IMR-90 (cell line): ENCODE measurements around the gene HEXIM1. TPM values are rescaled to one million over a fixed set of nuclear protein-coding genes. Genes with fewer than 3 reads are reported as not detected.

ENCODE experiments used
- ATAC-seq: fragments of 200-7000 bp; cut with Tn5 transposase; 2 replicates; pipeline ENCODE4 v1.9.1; 2020; ENCODE audit warnings: low read depth, mild to moderate bottlenecking, moderate library complexity
- BruUV-seq: library from RNA; stranded (reverse); fragments of 400-500 nt; replicated peaks from 2 replicates; lab custom pipeline; 2021; lab: Mats Ljungman, UMichigan
- CTCF ChIA-PET: fragments of 300-600 bp; formaldehyde crosslinking; extraction: SDS; loops from one replicate; lab custom pipeline; 2021; ENCODE audit warnings: antibody characterized with exemption; lab: Yijun Ruan, JAX
- POLR2A ChIA-PET: fragments of 300-600 bp; sonication (Branson Sonifier 250); formaldehyde crosslinking; loops from one replicate; lab custom pipeline; 2022; ENCODE audit warnings: antibody characterized with exemption; ENCODE audit not compliant: unreplicated experiment; lab: Charles Lee
- DNase-seq: peaks from one replicate; pipeline ENCODE4 v3.0.0; 2013
- H2AFZ ChIP-seq: replicated peaks from 2 replicates; pipeline ENCODE3; 2013; ENCODE audit warnings: low read length, mild to moderate bottlenecking; ENCODE audit not compliant: poor library complexity
- H2AK5ac ChIP-seq: 2 replicates; pipeline ENCODE4 v1.6.1; 2013; ENCODE audit warnings: low read depth, low read length, inconsistent platforms
- H2AK9ac ChIP-seq: replicated peaks from 2 replicates; pipeline ENCODE3; 2013; ENCODE audit warnings: mild to moderate bottlenecking, low read depth, low read length, moderate library complexity; ENCODE audit not compliant: poor library complexity
- H2BK120ac ChIP-seq: 2 replicates; pipeline ENCODE4 v1.6.1; 2013; ENCODE audit warnings: low read depth, low read length, inconsistent platforms
- H2BK15ac ChIP-seq: 3 replicates; pipeline ENCODE4 v1.6.1; 2013; ENCODE audit warnings: low read depth, low read length, inconsistent platforms
- H2BK20ac ChIP-seq: 2 replicates; pipeline ENCODE4 v1.6.1; 2013; ENCODE audit warnings: low read depth, mild to moderate bottlenecking, inconsistent platforms, low read length, moderate library complexity
- H2BK5ac ChIP-seq: 2 replicates; pipeline ENCODE4 v1.6.1; 2013; ENCODE audit warnings: mild to moderate bottlenecking, low read depth, low read length, inconsistent platforms; ENCODE audit not compliant: poor library complexity, severe bottlenecking
- H3K14ac ChIP-seq: replicated peaks from 2 replicates; pipeline ENCODE4 v1.6.1; 2013; ENCODE audit warnings: low read depth, low read length, inconsistent platforms
- H3K18ac ChIP-seq: 2 replicates; pipeline ENCODE4 v1.6.1; 2013; ENCODE audit warnings: low read depth, low read length, control low read depth
- H3K23ac ChIP-seq: 2 replicates; pipeline ENCODE4 v1.6.1; 2013; ENCODE audit warnings: low read depth, low read length, inconsistent platforms
- H3K27ac ChIP-seq: 2 replicates; pipeline ENCODE4 v1.5.1; 2013; ENCODE audit warnings: mild to moderate bottlenecking, control low read depth, low read length; ENCODE audit not compliant: insufficient read depth
- H3K27me3 ChIP-seq: 2 replicates; pipeline ENCODE4 v1.6.1; 2013; ENCODE audit warnings: low read length; ENCODE audit not compliant: control insufficient read depth, insufficient read depth
- H3K36me3 ChIP-seq: 2 replicates; pipeline ENCODE4 v1.6.1; 2013; ENCODE audit warnings: low read length, mixed read lengths; ENCODE audit not compliant: control insufficient read depth, insufficient read depth
- H3K4ac ChIP-seq: 2 replicates; pipeline ENCODE4 v1.6.1; 2013; ENCODE audit warnings: low read depth, low read length, inconsistent platforms
- H3K4me1 ChIP-seq: 2 replicates; pipeline ENCODE4 v1.6.1; 2013; ENCODE audit warnings: low read length, mixed read lengths; ENCODE audit not compliant: control insufficient read depth, insufficient read depth
- H3K4me2 ChIP-seq: 2 replicates; pipeline ENCODE4 v1.6.1; 2013; ENCODE audit warnings: low read depth, mild to moderate bottlenecking, control low read depth, low read length, moderate library complexity
- H3K4me3 ChIP-seq: 2 replicates; pipeline ENCODE4 v1.5.1; 2013; ENCODE audit warnings: low read depth, mild to moderate bottlenecking, control low read depth, low read length, moderate library complexity; ENCODE audit not compliant: insufficient read depth
- H3K56ac ChIP-seq: 2 replicates; pipeline ENCODE4 v1.6.1; 2013; ENCODE audit warnings: low read length, inconsistent platforms; ENCODE audit not compliant: insufficient read depth; ENCODE audit errors: extremely low read depth
- H3K79me1 ChIP-seq, 2 experiments: 2 replicates each; pipeline ENCODE4 v1.6.1; 2013; ENCODE audit warnings: low read length in 2 of 2, inconsistent platforms in 1 of 2, low read depth in 1 of 2
- H3K9ac ChIP-seq: 2 replicates; pipeline ENCODE4 v1.6.1; 2013; ENCODE audit warnings: low read depth, low read length, control low read depth
- H3K9me1 ChIP-seq: 2 replicates; pipeline ENCODE4 v1.6.1; 2013; ENCODE audit warnings: low read length, inconsistent platforms; ENCODE audit not compliant: insufficient read depth
- H3K9me3 ChIP-seq: 2 replicates; pipeline ENCODE4 v1.6.1; 2013; ENCODE audit warnings: low read length; ENCODE audit not compliant: control insufficient read depth, insufficient read depth
- H4K20me1 ChIP-seq: 2 replicates; pipeline ENCODE4 v1.6.1; 2013; ENCODE audit warnings: low read length, inconsistent platforms; ENCODE audit not compliant: insufficient read depth
- H4K5ac ChIP-seq: 2 replicates; pipeline ENCODE4 v1.6.1; 2013; ENCODE audit warnings: mild to moderate bottlenecking, low read depth, low read length, control low read depth
- H4K8ac ChIP-seq, 2 experiments: 2 replicates each; pipeline ENCODE4 v1.6.1; 2013; ENCODE audit warnings: low read depth in 2 of 2, low read length in 2 of 2, control low read depth in 1 of 2, inconsistent platforms in 1 of 2
- H4K91ac ChIP-seq: 2 replicates; pipeline ENCODE4 v1.6.1; 2013; ENCODE audit warnings: low read depth, low read length, inconsistent platforms; ENCODE audit not compliant: insufficient read depth
- BHLHE40 ChIP-seq: fragments of 150-350 bp; IDR thresholded peaks from 2 replicates; pipeline ENCODE4 v1.6.1; 2016; ENCODE audit warnings: mild to moderate bottlenecking, low read depth, low read length
- CHD1 ChIP-seq: IDR thresholded peaks from 2 replicates; pipeline ENCODE4 v1.6.1; 2012; ENCODE audit warnings: low read depth, low read length, improper control_type of control experiment
- MAZ ChIP-seq: IDR thresholded peaks from 2 replicates; pipeline ENCODE4 v1.6.1; 2012; ENCODE audit warnings: low read depth, mild to moderate bottlenecking, low read length, improper control_type of control experiment, moderate library complexity, borderline replicate concordance
- MXI1 ChIP-seq: IDR thresholded peaks from 2 replicates; pipeline ENCODE4 v1.6.1; 2012; ENCODE audit warnings: low read depth, mild to moderate bottlenecking, low read length, moderate library complexity, borderline replicate concordance
- POLR2A ChIP-seq: IDR thresholded peaks from 2 replicates; pipeline ENCODE4 v1.6.1; 2012; ENCODE audit warnings: mild to moderate bottlenecking, low read depth, low read length
- RAD21 ChIP-seq: IDR thresholded peaks from 2 replicates; pipeline ENCODE4 v1.6.1; 2012; ENCODE audit warnings: low read length, improper control_type of control experiment
- WGBS, 2 experiments: methylation state at CpG; one replicate each; pipeline versions ENCODE4 v1.1.5 to v1.1.7; 2013; ENCODE audit warnings: missing lambda C conversion rate in 2 of 2; ENCODE audit not compliant: insufficient read length in 1 of 2; ENCODE audit errors: extremely low coverage in 2 of 2; 5-methylcytosine and 5-hydroxymethylcytosine counted together
- dilution Hi-C: fragments of 300-500 bp; cut with HindIII; formaldehyde crosslinking; loops from one replicate; pipeline ENCODE4 v1.14.3; 2018; ENCODE audit warnings: low sequenced_read_pairs; ENCODE audit not compliant: unreplicated experiment
- in situ Hi-C: fragments of 300-500 bp; cut with MboI; formaldehyde crosslinking; loops from 3 replicates; pipeline ENCODE4 v1.14.3; 2019; ENCODE audit warnings: low sequenced_read_pairs, inconsistent platforms, mixed read lengths
- intact Hi-C: fragments of 100-400 bp; cut with micrococcal nuclease; formaldehyde crosslinking; loops from 2 replicates; pipeline ENCODE4 v1.10.0; 2022
- polyA plus RNA-seq, 3 experiments: library from polyadenylated mRNA; depleted of rRNA; stranded (reverse); fragments of >200 nt; gene quantifications; 2 replicates each; pipeline ENCODE4 v1.2.3, GENCODE V29; 2012; ENCODE audit warnings: low replicate concordance in 1 of 3
- total RNA-seq: library from RNA; depleted of rRNA; stranded (reverse); fragments of >200 nt; gene quantifications from 2 replicates; pipeline ENCODE4 v1.2.3, GENCODE V29; 2012
- TF ChIP-seq, protein P1 (sequence below): conservative IDR thresholded peaks from 2 replicates; pipeline ENCODE4 v1.5.1; 2012; ENCODE audit warnings: mild to moderate bottlenecking, low read depth, low read length, improper control_type of control experiment

Gene HEXIM1
- total and polyA plus RNA-seq, 2 of the 4 experiments (the other 2 are of a cell fraction): 5.9 to 14.5 TPM

DNA sequence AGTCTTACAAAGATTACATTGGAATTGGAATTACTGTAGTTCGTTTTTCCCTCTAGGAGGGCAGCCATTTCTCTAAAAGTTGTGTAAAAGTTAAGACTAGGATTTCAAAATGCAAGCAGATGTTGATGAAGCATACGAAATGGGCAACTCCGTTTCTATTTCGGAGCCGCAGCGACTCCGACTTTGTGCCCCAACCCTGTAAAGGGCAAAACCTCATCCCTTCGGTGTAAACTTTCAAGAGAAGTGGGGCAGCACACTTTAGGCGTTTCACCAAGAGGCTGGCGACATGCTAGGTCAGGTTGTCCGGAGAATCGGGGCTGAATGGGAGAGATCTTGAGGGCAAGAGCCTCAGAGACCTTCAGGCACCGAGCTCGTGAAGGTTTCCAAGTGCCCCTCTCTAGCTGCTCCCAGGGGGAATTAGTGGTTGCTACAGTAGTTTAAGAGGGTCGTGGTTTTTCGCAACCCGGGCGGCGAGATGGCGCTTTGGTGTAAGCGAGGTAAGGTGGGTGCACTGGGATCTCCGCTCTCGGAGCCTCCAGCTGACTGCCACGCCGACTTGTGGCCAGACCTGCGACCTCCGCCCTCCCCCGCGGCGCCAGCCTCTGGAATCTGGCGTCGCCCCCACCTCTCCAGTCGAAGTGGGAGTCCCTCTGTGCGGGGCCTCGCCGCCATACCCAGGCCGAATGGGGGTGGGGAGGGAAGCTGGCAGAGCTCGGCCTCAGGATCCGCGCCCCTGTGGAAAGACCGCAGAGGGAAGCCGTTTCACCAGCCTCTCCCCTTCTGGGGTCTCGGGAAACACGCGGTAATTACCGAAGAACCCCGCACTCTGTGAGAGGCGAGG lies 12.4 kb downstream of the HEXIM1 start:
- Histone ChIP-seq H3K9me3 (no peaks in the 10 kb centered on the region), H2BK5ac (peak overlapping the region; percentile 96), H3K27me3 (no peaks in the 10 kb centered on the region), H3K9me1 (peaks cover 19% of the 10 kb centered on the region), H4K20me1 (peaks cover 10% of the 10 kb centered on the region), H4K91ac (peak overlapping the region; percentile 97), H3K4me1 (peaks cover 17% of the 10 kb centered on the region), H4K8ac (peak overlapping the region; percentile 89 to 95), H3K4ac (peak overlapping the region; percentile 99), H2AK5ac (peak overlapping the region; percentile 99), H3K27ac (peak overlapping the region; percentile 98), H3K36me3 (no peaks in the 10 kb centered on the region), H3K79me1 (peaks cover 8 to 58% of the 10 kb centered on the region in 2 experiments), H3K23ac (peak overlapping the region; percentile 71), H3K4me3 (peak overlapping the region; percentile 75), H2BK20ac (no peak overlapping the region), H2BK15ac (peak overlapping the region; percentile 0; the same call in 1 of the 3 replicates), H3K9ac (peak overlapping the region; percentile 98), H3K18ac (peak overlapping the region; percentile 75), H2AK9ac (peak overlapping the region; percentile 100), H2BK120ac (peak overlapping the region; percentile 42), H4K5ac (peak overlapping the region; percentile 92), H3K4me2 (peak overlapping the region; percentile 84), H3K56ac (peak overlapping the region; percentile 99), H3K14ac (peak overlapping the region; percentile 76), H2AFZ (peak overlapping the region; percentile 88)
- BruUV-seq: TSS peak; percentile 38
- in situ Hi-C loops: no loop called here
- 1% methylated on average over 20 of the region's 48 CpGs; no CpG with 5 or more reads in 1 of the 2 experiments for WGBS, 2 experiments
- DNase-seq: peak; percentile 61
- intact Hi-C loops: loop anchor here (1.0 kb wide), 2 partner anchors 11 to 25 kb away; partner anchors contain the start of gene ACBD4
- TF ChIP-seq POLR2A (peak; percentile 69), MXI1 (peak; percentile 20; the same call in 1 of the 2 replicates), BHLHE40 (no peak), CHD1 (no peak), MAZ (peak; percentile 47; the same call in 1 of the 2 replicates), RAD21 (peak; percentile 27; the same call in 1 of the 2 replicates)
- TF ChIP-seq, protein P1, sequence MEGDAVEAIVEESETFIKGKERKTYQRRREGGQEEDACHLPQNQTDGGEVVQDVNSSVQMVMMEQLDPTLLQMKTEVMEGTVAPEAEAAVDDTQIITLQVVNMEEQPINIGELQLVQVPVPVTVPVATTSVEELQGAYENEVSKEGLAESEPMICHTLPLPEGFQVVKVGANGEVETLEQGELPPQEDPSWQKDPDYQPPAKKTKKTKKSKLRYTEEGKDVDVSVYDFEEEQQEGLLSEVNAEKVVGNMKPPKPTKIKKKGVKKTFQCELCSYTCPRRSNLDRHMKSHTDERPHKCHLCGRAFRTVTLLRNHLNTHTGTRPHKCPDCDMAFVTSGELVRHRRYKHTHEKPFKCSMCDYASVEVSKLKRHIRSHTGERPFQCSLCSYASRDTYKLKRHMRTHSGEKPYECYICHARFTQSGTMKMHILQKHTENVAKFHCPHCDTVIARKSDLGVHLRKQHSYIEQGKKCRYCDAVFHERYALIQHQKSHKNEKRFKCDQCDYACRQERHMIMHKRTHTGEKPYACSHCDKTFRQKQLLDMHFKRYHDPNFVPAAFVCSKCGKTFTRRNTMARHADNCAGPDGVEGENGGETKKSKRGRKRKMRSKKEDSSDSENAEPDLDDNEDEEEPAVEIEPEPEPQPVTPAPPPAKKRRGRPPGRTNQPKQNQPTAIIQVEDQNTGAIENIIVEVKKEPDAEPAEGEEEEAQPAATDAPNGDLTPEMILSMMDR: peak; percentile 30; the same call in 1 of the 2 replicates
- peak; percentile 50 for ATAC-seq
- dilution Hi-C loops: no loop called here
- ChIA-PET POLR2A (interaction anchor here (0.6 to 3.1 kb wide), 6 partner anchors 8 to 37 kb away, joined by 3 to 53 read pairs (median 4); partner anchors contain the start of genes ACBD4 and HEXIM1), CTCF (interaction anchor here (0.5 to 3.8 kb wide), 8 partner anchors 9 to 37 kb away, joined by 3 to 18 read pairs (median 6); partner anchors contain the start of gene ACBD4)
